Neural progenitor cell (in vitro differentiated cells): ENCODE results near the gene RNF39. TPM values are rescaled to one million over a fixed set of nuclear protein-coding genes. Genes with fewer than 3 reads are reported as not detected.

Source experiments
- DNase-seq: peaks from one replicate; pipeline ENCODE4 v3.0.0-alpha.2; 2016; ENCODE audit warnings: low spot score
- H2AFZ ChIP-seq: fragments of 200-600 bp; sonication (generic); replicated peaks from 2 replicates; pipeline ENCODE4 v1.6.1; 2016; ENCODE audit warnings: antibody characterized with exemption
- H3F3A ChIP-seq: fragments of 200-600 bp; sonication (generic); 2 replicates; pipeline ENCODE4 v1.6.1; 2016; ENCODE audit warnings: antibody characterized with exemption, low read depth
- H3K27ac ChIP-seq: fragments of 200-600 bp; sonication (generic); 2 replicates; pipeline ENCODE4 v1.5.1; 2016; ENCODE audit warnings: mild to moderate bottlenecking
- H3K27me3 ChIP-seq: fragments of 200-600 bp; sonication (generic); 2 replicates; pipeline ENCODE4 v1.6.1; 2016; ENCODE audit warnings: mild to moderate bottlenecking, moderate library complexity
- H3K36me3 ChIP-seq: fragments of 200-600 bp; sonication (generic); 2 replicates; pipeline ENCODE4 v1.5.1; 2016
- H3K4me1 ChIP-seq: fragments of 200-600 bp; sonication (generic); 2 replicates; pipeline ENCODE4 v1.6.1; 2016; ENCODE audit warnings: mixed run types
- H3K4me2 ChIP-seq: fragments of 200-600 bp; sonication (generic); 2 replicates; pipeline ENCODE4 v1.6.1; 2016
- H3K4me3 ChIP-seq: fragments of 200-600 bp; sonication (generic); 2 replicates; pipeline ENCODE4 v1.5.1; 2016
- H3K79me2 ChIP-seq: fragments of 200-600 bp; sonication (generic); 2 replicates; pipeline ENCODE4 v1.6.1; 2016; ENCODE audit warnings: low read depth
- H3K9ac ChIP-seq: fragments of 200-600 bp; sonication (generic); 2 replicates; pipeline ENCODE4 v1.6.1; 2016
- H3K9me3 ChIP-seq: fragments of 200-600 bp; sonication (generic); 2 replicates; pipeline ENCODE4 v1.5.1; 2016; ENCODE audit warnings: low read depth
- H4K20me1 ChIP-seq: fragments of 200-600 bp; sonication (generic); 2 replicates; pipeline ENCODE4 v1.6.1; 2016; ENCODE audit warnings: low read depth
- H3K27ac Mint-ChIP-seq: 3 replicates; pipeline ENCODE4 v1.8.0; 2021; ENCODE audit warnings: mixed read lengths
- H3K27me3 Mint-ChIP-seq: 2 replicates; pipeline ENCODE4 v1.8.0; 2022; ENCODE audit warnings: low read depth, mild to moderate bottlenecking, inconsistent platforms, moderate library complexity, mixed read lengths; ENCODE audit not compliant: insufficient read depth
- H3K36me3 Mint-ChIP-seq: 3 replicates; pipeline ENCODE4 v1.8.0; 2021; ENCODE audit warnings: mixed read lengths
- H3K4me1 Mint-ChIP-seq: 3 replicates; pipeline ENCODE4 v1.8.0; 2021; ENCODE audit warnings: mixed read lengths
- H3K4me3 Mint-ChIP-seq: 3 replicates; pipeline ENCODE4 v1.8.0; 2021; ENCODE audit warnings: mild to moderate bottlenecking, moderate library complexity, mixed read lengths
- H3K9me3 Mint-ChIP-seq: 3 replicates; pipeline ENCODE4 v1.8.0; 2020; ENCODE audit warnings: mixed read lengths
- EZH2 ChIP-seq: fragments of 200-600 bp; sonication (generic); IDR thresholded peaks from 2 replicates; pipeline ENCODE4 v1.6.1; 2017; ENCODE audit warnings: antibody characterized with exemption, mild to moderate bottlenecking, moderate library complexity
- EZH2phosphoT487 ChIP-seq: fragments of 200-600 bp; sonication (generic); IDR thresholded peaks from 2 replicates; pipeline ENCODE4 v1.6.1; 2017; ENCODE audit warnings: antibody characterized with exemption
- total RNA-seq: library from RNA; depleted of rRNA; stranded (reverse); fragments of >200 nt; gene quantifications from 2 replicates; pipeline ENCODE4 v1.2.3, GENCODE V29; 2015; ENCODE audit warnings: low replicate concordance
- TF ChIP-seq, protein P1 (sequence below): fragments of 200-600 bp; sonication (generic); IDR thresholded peaks from 2 replicates; pipeline ENCODE4 v1.5.1; 2017; ENCODE audit warnings: antibody characterized with exemption, mild to moderate bottlenecking

Gene RNF39
- total RNA-seq, 1 donor from 2014 or later: not detected

DNA sequence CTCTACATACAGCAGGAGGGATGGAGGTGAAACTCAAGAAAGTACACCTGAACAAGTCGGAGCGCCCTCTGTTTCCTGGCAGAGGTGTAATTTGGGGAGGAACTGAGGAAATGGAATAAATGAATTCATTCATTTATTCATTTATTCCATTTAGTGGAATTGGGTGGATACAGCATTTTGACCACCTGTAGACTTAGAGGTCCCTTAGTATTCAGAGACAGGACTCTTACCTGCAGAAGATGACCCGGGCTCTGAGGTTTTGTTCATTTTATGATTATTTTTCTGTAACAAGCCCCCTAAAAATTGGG, 28.3 kb upstream of the RNF39 start:
- Histone ChIP-seq H4K20me1 (peaks cover 28% of the 10 kb centered on the region), H3K4me3 (peak overlapping the region; percentile 47), H3K27me3 (peaks cover 100% of the 10 kb centered on the region), H3K9ac (no peak overlapping the region), H3K79me2 (no peaks in the 10 kb centered on the region), H3K4me1 (peaks cover 14% of the 10 kb centered on the region), H3K4me2 (peak overlapping the region; percentile 83), H3K27ac (no peak overlapping the region), H3F3A (peaks cover 22% of the 10 kb centered on the region), H3K9me3 (no peaks in the 10 kb centered on the region), H2AFZ (no peak overlapping the region), H3K36me3 (no peaks in the 10 kb centered on the region)
- Mint-ChIP-seq H3K4me3 (peak overlapping the region; percentile 86), H3K9me3 (peaks cover 2% of the 10 kb centered on the region), H3K4me1 (peaks cover 28% of the 10 kb centered on the region), H3K27ac (no peak overlapping the region), H3K27me3 (peaks cover 49% of the 10 kb centered on the region), H3K36me3 (no peaks in the 10 kb centered on the region)
- TF ChIP-seq, protein P1, sequence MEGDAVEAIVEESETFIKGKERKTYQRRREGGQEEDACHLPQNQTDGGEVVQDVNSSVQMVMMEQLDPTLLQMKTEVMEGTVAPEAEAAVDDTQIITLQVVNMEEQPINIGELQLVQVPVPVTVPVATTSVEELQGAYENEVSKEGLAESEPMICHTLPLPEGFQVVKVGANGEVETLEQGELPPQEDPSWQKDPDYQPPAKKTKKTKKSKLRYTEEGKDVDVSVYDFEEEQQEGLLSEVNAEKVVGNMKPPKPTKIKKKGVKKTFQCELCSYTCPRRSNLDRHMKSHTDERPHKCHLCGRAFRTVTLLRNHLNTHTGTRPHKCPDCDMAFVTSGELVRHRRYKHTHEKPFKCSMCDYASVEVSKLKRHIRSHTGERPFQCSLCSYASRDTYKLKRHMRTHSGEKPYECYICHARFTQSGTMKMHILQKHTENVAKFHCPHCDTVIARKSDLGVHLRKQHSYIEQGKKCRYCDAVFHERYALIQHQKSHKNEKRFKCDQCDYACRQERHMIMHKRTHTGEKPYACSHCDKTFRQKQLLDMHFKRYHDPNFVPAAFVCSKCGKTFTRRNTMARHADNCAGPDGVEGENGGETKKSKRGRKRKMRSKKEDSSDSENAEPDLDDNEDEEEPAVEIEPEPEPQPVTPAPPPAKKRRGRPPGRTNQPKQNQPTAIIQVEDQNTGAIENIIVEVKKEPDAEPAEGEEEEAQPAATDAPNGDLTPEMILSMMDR: no peak
- no peak for TF ChIP-seq EZH2phosphoT487
- DNase-seq: no peak

DNA sequence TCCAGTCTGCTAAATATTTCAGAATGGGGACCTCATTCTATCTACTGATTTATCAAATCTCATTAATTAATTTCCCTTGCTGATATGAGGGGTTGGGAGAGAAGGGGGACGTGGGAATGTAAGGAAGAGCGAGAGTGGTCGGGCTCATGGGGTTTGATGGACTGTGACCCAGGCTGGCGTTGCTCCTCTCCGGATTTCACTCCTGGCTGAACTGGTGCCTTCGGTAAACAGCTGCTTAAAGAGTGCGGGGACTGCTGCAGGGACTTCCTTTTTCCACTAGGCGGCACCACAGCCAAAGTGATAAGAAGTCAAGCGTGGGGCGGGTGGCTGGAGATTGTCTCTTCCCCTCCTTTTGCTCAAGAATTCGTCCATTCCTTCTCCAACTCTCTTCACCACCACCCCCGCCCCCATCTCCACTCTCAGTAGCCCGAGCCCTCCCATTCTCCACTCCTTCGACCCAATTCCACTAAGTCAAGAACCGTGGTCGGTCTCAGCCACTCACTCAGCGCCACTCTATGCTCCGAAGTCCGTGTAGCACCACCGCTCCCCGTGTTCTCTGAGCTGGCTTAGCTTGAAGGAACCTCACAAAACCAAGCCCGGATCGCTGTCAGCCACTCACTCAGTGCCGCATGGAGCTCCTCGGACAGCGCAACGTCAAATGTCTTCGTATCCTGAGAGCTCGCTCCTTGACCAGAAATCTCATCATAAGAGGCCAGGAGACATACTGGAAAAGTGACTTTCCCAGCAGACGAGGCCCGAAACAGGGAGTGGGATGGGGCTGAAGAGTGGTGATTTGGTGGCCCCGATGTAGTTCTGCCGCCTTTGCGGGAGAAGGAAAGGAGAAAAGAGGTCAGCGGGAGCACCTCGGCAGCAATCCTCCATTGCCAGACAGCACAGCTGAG, 27.7 kb upstream of the RNF39 start:
- peaks cover 28% of the 10 kb centered on the region for H4K20me1 ChIP-seq
- H2AFZ ChIP-seq: peak overlapping the region; percentile 77
- no peaks in the 10 kb centered on the region for H3K36me3 ChIP-seq
- H3K4me3 ChIP-seq: peak overlapping the region; percentile 47
- H3K4me2 ChIP-seq: peak overlapping the region; percentile 83
- peak overlapping the region; percentile 86 for H3K4me3 Mint-ChIP-seq
- no peaks in the 10 kb centered on the region for H3K79me2 ChIP-seq
- no peak overlapping the region for H3K9ac ChIP-seq
- no peak overlapping the region for H3K27ac Mint-ChIP-seq
- H3K27me3 Mint-ChIP-seq: peaks cover 55% of the 10 kb centered on the region
- peaks cover 14% of the 10 kb centered on the region for H3K4me1 ChIP-seq
- peak; percentile 93 for DNase-seq
- TF ChIP-seq EZH2 (peak; percentile 37), EZH2phosphoT487 (no peak)
- TF ChIP-seq, protein P1: peak; percentile 87
- peaks cover 100% of the 10 kb centered on the region for H3K27me3 ChIP-seq
- no peaks in the 10 kb centered on the region for H3K36me3 Mint-ChIP-seq
- no peaks in the 10 kb centered on the region for H3K9me3 ChIP-seq
- peaks cover 2% of the 10 kb centered on the region for H3K9me3 Mint-ChIP-seq
- H3K27ac ChIP-seq: no peak overlapping the region
- peaks cover 28% of the 10 kb centered on the region for H3K4me1 Mint-ChIP-seq
- H3F3A ChIP-seq: peaks cover 22% of the 10 kb centered on the region

DNA sequence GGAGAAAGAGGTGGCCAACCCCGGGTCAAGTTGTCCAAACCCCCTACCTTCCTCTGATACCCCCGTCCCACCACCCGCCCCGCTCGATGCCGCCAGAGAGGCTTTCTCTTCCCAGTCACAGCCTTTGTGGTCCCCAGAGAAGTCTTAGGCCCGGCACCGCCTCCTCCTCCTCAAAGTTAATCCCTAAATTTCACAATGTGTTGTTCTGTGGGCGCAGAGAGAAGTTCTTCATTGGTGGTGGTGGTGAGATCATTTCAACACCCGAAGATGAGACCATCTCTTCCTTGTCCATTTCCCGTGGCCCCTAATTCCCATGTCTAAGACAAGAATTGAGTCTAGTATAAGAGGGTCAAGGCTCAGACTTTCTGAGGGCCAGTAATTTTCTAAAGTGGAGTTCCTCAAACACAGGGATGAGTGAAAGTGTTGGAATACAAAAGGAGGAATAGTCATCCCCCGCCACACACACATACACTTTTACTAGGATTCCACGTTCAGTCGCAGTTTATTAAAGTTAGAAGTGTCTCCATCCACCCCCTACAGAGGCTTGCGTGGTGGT, 26.9 kb upstream of the RNF39 start:
- no peak overlapping the region for H3K9ac ChIP-seq
- peaks cover 14% of the 10 kb centered on the region for H3K4me1 ChIP-seq
- H4K20me1 ChIP-seq: peaks cover 28% of the 10 kb centered on the region
- TF ChIP-seq EZH2phosphoT487 (no peak), EZH2 (no peak)
- TF ChIP-seq, protein P1: no peak
- H3K9me3 Mint-ChIP-seq: peaks cover 2% of the 10 kb centered on the region
- no peak overlapping the region for H3K27ac ChIP-seq
- H3K27me3 Mint-ChIP-seq: peaks cover 61% of the 10 kb centered on the region
- peak overlapping the region; percentile 83 for H3K4me2 ChIP-seq
- no peaks in the 10 kb centered on the region for H3K36me3 ChIP-seq
- H3K27ac Mint-ChIP-seq: no peak overlapping the region
- peak overlapping the region; percentile 38 for H3K4me3 ChIP-seq
- H3K36me3 Mint-ChIP-seq: no peaks in the 10 kb centered on the region
- H3F3A ChIP-seq: peaks cover 22% of the 10 kb centered on the region
- H3K4me3 Mint-ChIP-seq: peak overlapping the region; percentile 86
- no peaks in the 10 kb centered on the region for H3K9me3 ChIP-seq
- H3K79me2 ChIP-seq: no peaks in the 10 kb centered on the region
- peak; percentile 25 for DNase-seq
- H2AFZ ChIP-seq: peak overlapping the region; percentile 30
- H3K27me3 ChIP-seq: peaks cover 100% of the 10 kb centered on the region
- H3K4me1 Mint-ChIP-seq: peaks cover 28% of the 10 kb centered on the region
